IPS-15b (cell line): ENCODE measurements around the gene PRPF31.

Experiments
- H3K27me3 ChIP-seq: one replicate; pipeline ENCODE4 v1.6.1; 2013; ENCODE audit warnings: low read length; ENCODE audit not compliant: control insufficient read depth, insufficient read depth
- H3K36me3 ChIP-seq: one replicate; pipeline ENCODE4 v1.6.1; 2013; ENCODE audit warnings: low read length; ENCODE audit not compliant: control insufficient read depth, insufficient read depth
- H3K4me1 ChIP-seq: one replicate; pipeline ENCODE4 v1.6.1; 2013; ENCODE audit warnings: mild to moderate bottlenecking, low read length; ENCODE audit not compliant: control insufficient read depth, insufficient read depth
- H3K4me3 ChIP-seq: one replicate; pipeline ENCODE4 v1.5.1; 2013; ENCODE audit warnings: low read depth, low read length
- H3K9ac ChIP-seq: one replicate; pipeline ENCODE4 v1.6.1; 2013; ENCODE audit warnings: low read depth, mild to moderate bottlenecking, low read length
- H3K9me3 ChIP-seq: one replicate; pipeline ENCODE4 v1.6.1; 2013; ENCODE audit warnings: mild to moderate bottlenecking, low read length; ENCODE audit not compliant: control insufficient read depth, insufficient read depth

The PRPF31 gene

GRCh38 chr19:54136864-54137698, 21.5 kb downstream of the PRPF31 start:
- no peaks in the 10 kb centered on the region for H3K27me3 ChIP-seq
- H3K36me3 ChIP-seq, result peaks cover 11% of the 10 kb centered on the region
- H3K9me3 ChIP-seq, result no peaks in the 10 kb centered on the region
- H3K4me3 ChIP-seq, result peak overlapping the region; percentile 84
- peaks cover 7% of the 10 kb centered on the region for H3K4me1 ChIP-seq
- peak overlapping the region; percentile 65 for H3K9ac ChIP-seq

GRCh38 chr19:54137699-54138488, 22.3 kb downstream of the PRPF31 start, which contains the start of gene CNOT3:
Gene CNOT3 (plus strand): TSS chr19:54137762. CDS start chr19:54142979, 5,217 bp downstream.
- H3K4me3 ChIP-seq, result peak within 1 kb of the TSS; percentile 84
- H3K9me3 ChIP-seq, result no peaks in the 10 kb centered on the region
- H3K9ac ChIP-seq, result peak within 1 kb of the TSS; percentile 65
- no peaks in the 10 kb centered on the region for H3K27me3 ChIP-seq
- H3K36me3 ChIP-seq, result peaks cover 19% of the 10 kb centered on the region
- H3K4me1 ChIP-seq, result peaks cover 7% of the 10 kb centered on the region

- Histone ChIP-seq H3K4me3 (peak overlapping the region; percentile 72), H3K9ac (no peak overlapping the region), H3K27me3 (no peaks in the 10 kb centered on the region), H3K36me3 (peaks cover 27% of the 10 kb centered on the region), H3K4me1 (peaks cover 7% of the 10 kb centered on the region), H3K9me3 (no peaks in the 10 kb centered on the region)
Measured at GRCh38 chr19:54138489-54139256, 23.1 kb downstream of the PRPF31 start.

GRCh38 chr19:54141356-54141755, 25.8 kb downstream of the PRPF31 start:
- Histone ChIP-seq H3K4me3 (no peak overlapping the region), H3K27me3 (no peaks in the 10 kb centered on the region), H3K36me3 (peaks cover 53% of the 10 kb centered on the region), H3K4me1 (peaks cover 7% of the 10 kb centered on the region), H3K9me3 (no peaks in the 10 kb centered on the region), H3K9ac (no peak overlapping the region)

- Histone ChIP-seq H3K27me3 (no peaks in the 10 kb centered on the region), H3K36me3 (peaks cover 61% of the 10 kb centered on the region), H3K9me3 (no peaks in the 10 kb centered on the region), H3K9ac (no peak overlapping the region), H3K4me1 (peaks cover 7% of the 10 kb centered on the region), H3K4me3 (no peak overlapping the region)
Measured at GRCh38 chr19:54142166-54142780, 26.7 kb downstream of the PRPF31 start.

GRCh38 chr19:54145541-54146158, 30.1 kb downstream of the PRPF31 start:
- Histone ChIP-seq H3K9ac (no peak overlapping the region), H3K36me3 (peaks cover 79% of the 10 kb centered on the region), H3K9me3 (no peaks in the 10 kb centered on the region), H3K27me3 (no peaks in the 10 kb centered on the region), H3K4me3 (no peak overlapping the region), H3K4me1 (peaks cover 3% of the 10 kb centered on the region)

- Histone ChIP-seq H3K4me3 (no peak overlapping the region), H3K4me1 (no peaks in the 10 kb centered on the region), H3K9me3 (no peaks in the 10 kb centered on the region), H3K9ac (no peak overlapping the region), H3K27me3 (no peaks in the 10 kb centered on the region), H3K36me3 (peaks cover 89% of the 10 kb centered on the region)
Measured at GRCh38 chr19:54147676-54148075, 32.1 kb downstream of the PRPF31 start.

GRCh38 chr19:54148158-54148557, 32.6 kb downstream of the PRPF31 start:
- H3K9ac ChIP-seq, result no peak overlapping the region
- no peaks in the 10 kb centered on the region for H3K9me3 ChIP-seq
- H3K27me3 ChIP-seq, result no peaks in the 10 kb centered on the region
- peaks cover 89% of the 10 kb centered on the region for H3K36me3 ChIP-seq
- no peaks in the 10 kb centered on the region for H3K4me1 ChIP-seq
- no peak overlapping the region for H3K4me3 ChIP-seq

- Histone ChIP-seq H3K36me3 (peaks cover 88% of the 10 kb centered on the region), H3K4me1 (no peaks in the 10 kb centered on the region), H3K9me3 (no peaks in the 10 kb centered on the region), H3K9ac (no peak overlapping the region), H3K27me3 (no peaks in the 10 kb centered on the region), H3K4me3 (no peak overlapping the region)
Measured at GRCh38 chr19:54149021-54149812, 33.7 kb downstream of the PRPF31 start.

- Histone ChIP-seq H3K4me3 (no peak overlapping the region), H3K9me3 (no peaks in the 10 kb centered on the region), H3K4me1 (no peaks in the 10 kb centered on the region), H3K27me3 (no peaks in the 10 kb centered on the region), H3K36me3 (peaks cover 86% of the 10 kb centered on the region), H3K9ac (no peak overlapping the region)
Measured at GRCh38 chr19:54151362-54152035, 35.9 kb downstream of the PRPF31 start.
